Stimulated activated CD8-positive, alpha-beta memory T cell treated with anti-CD3 and anti-CD28 coated beads, Interleukin-4, amount 100 ng/mL, for 48 hours (primary cell): Measurements from ENCODE around the gene RAD23B.

ENCODE experiments used
- DNase-seq: peaks from one replicate; pipeline ENCODE4 v3.0.0-alpha.2; 2020

Gene RAD23B

GRCh38 chr9:107337676-107338590 lies 54.9 kb downstream of the RAD23B start:
- DNase-seq: no peak

GRCh38 chr9:107338911-107339659 lies 56.0 kb downstream of the RAD23B start:
- no peak for DNase-seq

DNA sequence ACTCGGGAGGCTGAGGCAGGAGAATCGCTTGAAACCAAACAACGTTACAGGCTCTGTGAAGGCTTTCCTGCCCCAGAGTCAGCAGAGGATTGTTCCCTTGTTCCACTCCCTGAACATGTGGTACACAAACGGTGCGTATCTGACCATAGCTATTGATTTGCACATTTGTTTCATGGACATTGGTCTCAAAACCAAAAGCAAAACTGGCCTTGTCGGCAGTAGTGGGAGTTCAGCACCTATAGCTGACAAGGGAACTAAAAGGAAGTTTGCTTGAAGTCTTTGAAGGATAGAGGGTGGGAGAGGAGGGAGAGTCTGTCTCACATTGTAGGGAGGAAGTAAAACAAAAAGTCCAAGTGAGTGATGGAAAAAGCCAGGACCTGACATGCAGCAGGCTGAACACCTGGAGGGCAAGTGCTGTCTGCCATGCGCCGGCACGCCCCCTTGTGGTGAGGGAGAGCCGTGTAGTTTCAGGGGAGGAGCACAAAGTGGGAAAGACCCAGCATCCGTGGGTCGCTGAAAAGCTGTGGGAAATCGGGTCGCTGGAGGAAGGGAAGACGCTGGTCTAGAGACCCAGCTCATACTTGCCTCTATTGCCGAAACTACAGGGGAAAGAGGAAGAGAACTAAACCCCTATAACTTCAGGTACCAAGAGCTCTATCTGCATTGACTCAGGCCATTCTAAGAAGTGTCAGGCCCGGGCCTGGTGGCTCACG lies 58.0 kb downstream of the RAD23B start:
- peak; percentile 91 for DNase-seq

- no peak for DNase-seq
Measured at GRCh38 chr9:107342476-107343161, 59.5 kb downstream of the RAD23B start.

- DNase-seq: no peak
Measured at GRCh38 chr9:107345327-107345726, 62.2 kb downstream of the RAD23B start.

DNA sequence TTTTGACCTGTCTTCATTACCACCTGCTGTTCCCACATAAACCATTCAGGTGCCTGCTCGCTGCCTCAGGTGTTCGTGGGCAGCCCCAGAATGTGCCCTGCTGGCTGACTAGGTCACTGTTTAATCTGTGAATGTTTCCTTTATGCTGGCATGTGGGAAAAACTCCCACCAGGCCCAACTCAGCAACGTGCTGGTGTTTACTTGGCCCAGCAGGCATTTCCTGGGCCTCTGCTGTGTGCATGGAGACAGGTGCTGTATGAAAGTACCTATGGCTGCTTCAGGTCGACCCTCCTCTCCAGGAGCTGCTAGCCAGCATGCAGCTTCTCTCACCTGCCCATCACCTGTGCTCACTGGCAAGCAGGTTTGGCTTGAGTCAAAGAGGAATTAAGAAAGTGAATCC lies 65.8 kb downstream of the RAD23B start:
- DNase-seq: no peak

DNA sequence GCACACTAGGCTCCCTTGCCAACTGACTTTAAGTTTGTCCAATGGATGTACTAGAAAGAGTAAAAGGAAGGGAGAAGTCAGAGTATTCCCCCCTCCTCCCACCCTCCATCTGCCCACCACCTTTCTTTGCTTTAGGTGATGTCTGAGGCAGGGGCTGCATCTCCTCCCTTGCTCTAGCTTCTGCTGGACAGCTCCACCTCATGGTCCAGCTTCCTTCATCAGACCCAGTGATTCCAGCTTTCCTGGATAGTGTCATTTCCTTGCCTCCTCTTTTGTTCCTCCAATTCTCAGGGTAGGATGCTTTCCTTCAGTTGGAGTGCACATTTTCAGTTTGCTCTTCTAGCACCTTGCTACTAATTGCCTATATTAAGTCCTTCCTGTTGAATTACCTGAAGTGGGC lies 67.4 kb downstream of the RAD23B start:
- no peak for DNase-seq

- DNase-seq: no peak
Measured at GRCh38 chr9:107351382-107352045, 68.4 kb downstream of the RAD23B start.

- no peak for DNase-seq
Measured at GRCh38 chr9:107355394-107355793, 72.3 kb downstream of the RAD23B start.

- DNase-seq: no peak
Measured at GRCh38 chr9:107358986-107359385, 75.9 kb downstream of the RAD23B start.

GRCh38 chr9:107360098-107360497 lies 77.0 kb downstream of the RAD23B start:
- no peak for DNase-seq

GRCh38 chr9:107361816-107362215 lies 78.7 kb downstream of the RAD23B start:
- DNase-seq: no peak

- DNase-seq: no peak
Measured at GRCh38 chr9:107363516-107364152, 80.6 kb downstream of the RAD23B start.

GRCh38 chr9:107367727-107368502 lies 84.8 kb downstream of the RAD23B start:
- no peak for DNase-seq

- no peak for DNase-seq
Measured at GRCh38 chr9:107368696-107369095, 85.6 kb downstream of the RAD23B start.

- no peak for DNase-seq
Measured at GRCh38 chr9:107373809-107374208, 90.7 kb downstream of the RAD23B start.

DNA sequence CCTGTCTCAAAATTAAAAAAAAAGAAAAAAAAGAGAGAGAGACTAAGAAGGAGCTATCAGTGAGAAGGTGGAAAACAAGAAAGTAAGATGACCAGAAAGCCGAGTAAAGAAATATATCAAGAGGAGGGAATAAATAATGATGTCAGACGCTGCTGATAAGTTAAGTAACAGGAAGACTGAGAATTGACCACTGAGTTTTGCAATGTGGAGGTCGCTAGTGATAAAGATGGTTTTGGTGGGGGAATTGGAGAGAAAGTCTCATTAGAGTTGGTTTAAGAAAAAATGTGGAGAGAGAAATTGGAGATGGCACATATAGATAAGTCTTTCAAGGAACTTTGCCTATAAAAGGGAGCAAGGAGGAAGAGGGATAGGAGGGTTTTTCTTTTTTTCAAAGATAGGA lies 91.9 kb downstream of the RAD23B start:
- DNase-seq: no peak

- DNase-seq: no peak
Measured at GRCh38 chr9:107375651-107376369, 92.7 kb downstream of the RAD23B start.

DNA sequence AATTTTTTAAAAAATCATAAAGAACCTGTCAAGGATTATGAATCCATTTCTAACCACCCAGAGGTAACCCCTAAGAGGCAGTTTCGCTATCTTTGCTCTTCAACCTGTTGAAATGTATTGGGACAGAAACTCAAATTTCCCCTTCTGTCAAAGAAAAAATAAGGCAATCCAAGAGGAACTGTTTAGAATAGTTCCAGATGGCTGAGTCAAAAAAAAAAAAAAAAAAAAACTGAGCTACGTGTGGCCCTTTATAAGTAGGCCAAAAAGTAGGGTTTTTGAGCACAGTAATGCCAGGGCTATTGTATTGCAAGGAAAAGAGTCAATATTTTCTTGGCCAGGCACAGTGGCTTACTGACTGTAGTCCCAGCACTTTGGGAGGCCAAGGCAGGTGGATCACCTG lies 94.9 kb downstream of the RAD23B start:
- no peak for DNase-seq
